Stimulated activated CD8-positive, alpha-beta memory T cell treated with anti-CD3 and anti-CD28 coated beads, Interleukin-12 subunit alpha, Interleukin-12 subunit beta, amount 100 ng/mL, for 4 hours (primary cell): ENCODE results near the gene FBLN1.
"Not testable (repeated sequence)": the region's sequence is repeated elsewhere in the genome, so short reads cannot be mapped to it uniquely, and the experiment has no call there.

Experiments
- DNase-seq: peaks from one replicate; pipeline ENCODE4 v3.0.0-alpha.2; 2020; ENCODE audit warnings: low read depth

FBLN1 gene

DNA sequence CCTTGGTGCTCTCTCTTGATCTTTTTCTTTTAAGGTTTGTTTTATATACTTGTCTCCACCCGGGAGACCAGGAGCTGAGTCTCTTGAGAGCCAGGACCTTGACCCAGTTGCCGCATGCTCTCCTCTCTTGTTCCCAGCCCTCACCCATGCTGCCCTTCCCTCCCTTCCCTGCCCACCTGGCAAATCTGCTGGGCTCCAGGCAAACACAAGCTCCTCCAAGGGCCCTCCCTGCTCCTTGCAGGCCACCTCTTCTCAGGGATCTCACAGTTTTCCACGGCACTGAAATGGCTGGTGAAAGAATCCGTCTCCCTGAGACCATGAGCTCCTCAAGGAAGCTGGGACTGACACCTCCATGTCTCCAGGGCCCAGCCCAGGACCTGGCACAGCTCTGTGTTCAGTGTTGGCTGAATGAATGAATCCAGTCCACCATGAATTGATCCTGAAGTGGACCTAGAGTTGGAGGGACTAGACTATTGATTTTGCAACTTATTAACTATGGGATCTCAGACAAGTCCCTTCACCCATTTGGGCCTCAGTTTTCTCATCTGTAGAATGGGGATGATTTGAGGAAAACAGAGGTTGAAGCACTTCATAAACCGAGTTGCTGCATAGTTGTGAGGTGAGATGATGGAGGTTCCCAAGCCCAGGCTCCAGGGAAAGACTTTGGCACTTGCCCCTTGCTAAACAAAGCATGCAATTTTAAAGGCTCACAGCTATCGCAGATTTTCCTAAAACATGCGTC lies 25.1 kb upstream of the FBLN1 start:
- no peak for DNase-seq

DNA sequence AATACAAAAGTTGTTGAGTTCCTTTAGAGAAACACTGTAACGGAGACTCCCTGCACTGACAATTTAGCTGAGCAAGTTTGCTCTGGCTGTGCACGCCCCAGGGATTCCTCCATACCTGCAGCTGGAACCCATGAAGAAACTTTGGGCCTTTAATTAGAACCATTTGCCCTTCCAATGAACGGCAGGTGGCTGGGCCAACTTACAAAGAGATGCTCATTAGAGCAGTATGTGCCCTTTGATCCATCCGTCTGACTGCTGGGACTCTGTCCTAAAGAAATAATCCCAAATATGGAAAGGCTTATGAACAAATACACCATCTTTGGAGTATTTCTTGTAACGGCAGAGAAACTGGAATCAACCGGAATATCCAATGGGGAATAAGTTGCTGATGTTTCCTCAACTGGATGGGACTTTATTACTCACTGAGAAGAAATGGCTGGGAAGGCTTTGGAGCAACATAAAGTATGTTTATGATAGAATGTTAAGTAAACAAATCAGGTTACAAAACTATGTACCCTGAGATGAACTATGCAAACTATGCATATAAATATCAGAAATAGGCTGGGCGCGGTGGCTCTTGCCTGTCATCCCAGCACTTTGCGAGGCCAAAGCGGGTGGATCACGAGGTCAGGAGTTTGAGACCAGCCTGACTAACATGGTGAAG lies 24.4 kb upstream of the FBLN1 start:
- no peak for DNase-seq

DNA sequence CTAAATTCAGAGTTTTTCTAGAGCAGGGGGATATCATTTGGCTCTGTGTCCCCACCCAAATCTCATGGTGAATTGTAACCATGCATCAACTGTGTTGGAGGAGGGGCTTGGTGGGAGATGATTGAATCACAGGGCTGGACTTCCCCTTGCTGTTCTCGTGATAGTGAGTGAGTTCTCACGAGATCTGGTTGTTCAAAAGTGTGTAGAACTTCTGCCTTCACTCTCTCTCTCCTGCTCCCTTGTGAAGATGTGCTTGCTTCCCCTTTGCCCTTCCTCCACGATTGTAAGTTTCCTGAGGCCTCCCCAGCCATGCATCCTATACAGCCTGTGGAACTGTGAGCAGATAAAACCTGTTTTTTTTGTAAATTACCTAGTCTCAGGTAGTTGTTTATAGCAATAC lies 22.0 kb upstream of the FBLN1 start:
- no peak for DNase-seq

DNA sequence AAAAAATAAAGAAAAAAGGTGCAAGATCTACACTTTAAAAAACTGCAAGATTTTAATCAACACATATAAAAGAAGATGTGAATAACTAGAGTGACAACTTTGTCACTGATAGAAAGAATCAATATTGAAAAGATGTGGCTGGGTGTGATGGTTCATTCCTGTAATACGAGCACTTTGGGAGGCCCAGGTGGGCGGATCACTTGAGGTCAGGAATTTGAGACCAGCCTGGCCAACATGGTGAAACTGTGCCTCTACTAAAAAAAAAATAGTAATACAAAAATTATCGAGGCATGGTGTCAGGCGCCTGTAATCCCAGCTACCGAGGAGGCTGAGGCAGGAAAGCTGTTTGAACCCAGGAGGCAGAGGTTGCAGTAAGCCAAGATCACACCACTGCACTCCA lies 21.0 kb upstream of the FBLN1 start:
- DNase-seq, result no peak

DNA sequence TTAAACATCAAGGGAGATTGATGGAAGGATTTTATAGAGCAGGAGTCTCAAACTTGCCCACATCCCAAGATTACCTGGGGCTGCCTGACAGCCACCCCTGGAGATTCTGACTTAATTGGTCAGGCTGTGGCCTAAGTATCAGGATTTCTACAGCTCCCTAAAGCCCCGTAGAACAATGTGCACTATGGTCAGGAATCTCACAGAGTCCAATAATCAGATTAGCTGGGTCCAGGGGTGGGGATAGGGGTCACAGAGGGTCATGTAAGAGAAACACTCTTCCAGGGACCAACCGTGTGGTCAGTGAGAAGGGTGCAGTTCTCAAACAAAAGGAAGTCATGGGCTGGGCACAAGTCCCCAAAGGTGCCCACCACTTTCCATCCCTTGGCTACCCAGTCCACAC lies 20.5 kb upstream of the FBLN1 start:
- DNase-seq, result no peak

DNA sequence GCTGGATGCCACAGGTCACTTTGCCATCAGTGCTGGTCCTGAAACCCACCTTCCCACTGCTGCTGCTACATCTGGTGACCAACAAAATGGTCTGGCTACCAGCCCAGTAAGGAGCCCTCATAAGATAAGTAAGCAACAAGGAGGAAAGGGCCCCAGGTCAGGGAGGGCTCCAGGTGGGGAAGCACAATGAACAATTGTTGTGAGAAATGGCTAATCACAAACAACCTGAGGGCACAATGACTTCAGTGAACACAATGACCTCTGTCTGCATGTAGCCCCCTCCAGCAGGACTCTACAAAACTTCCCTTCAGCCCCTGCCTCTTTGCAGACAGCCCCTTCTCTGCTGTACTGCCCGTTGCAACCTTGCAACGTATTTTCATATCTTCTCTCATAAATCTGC lies 19.4 kb upstream of the FBLN1 start:
- DNase-seq, result no peak

DNA sequence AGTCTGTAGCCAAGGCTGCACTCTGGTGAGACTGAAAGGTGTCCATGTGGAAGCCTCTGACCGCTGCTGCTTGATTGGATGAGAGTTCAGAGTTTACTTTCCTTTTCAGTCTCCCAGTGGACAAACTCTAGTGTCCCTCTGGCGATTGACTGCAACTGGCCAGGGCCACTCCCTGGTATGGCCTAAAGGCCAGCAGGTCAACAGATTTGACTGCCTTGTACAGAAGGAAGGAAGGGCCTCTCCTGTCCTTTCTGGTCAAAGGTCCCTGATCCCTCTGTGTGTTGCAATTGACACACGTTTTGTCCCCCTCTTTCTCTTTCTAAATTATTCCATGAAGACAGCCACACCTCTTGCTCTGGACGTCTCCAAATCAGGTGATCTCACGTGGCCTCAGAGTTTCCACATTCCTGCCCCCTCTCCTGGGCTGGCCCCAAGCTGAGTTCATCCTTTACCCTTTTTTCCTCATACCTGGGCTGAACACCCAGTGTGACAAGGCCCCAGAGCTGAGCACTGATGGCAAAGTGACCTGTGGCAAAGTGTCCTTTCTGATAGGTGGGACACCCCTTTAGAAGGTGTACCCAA lies 18.7 kb upstream of the FBLN1 start:
- no peak for DNase-seq

DNA sequence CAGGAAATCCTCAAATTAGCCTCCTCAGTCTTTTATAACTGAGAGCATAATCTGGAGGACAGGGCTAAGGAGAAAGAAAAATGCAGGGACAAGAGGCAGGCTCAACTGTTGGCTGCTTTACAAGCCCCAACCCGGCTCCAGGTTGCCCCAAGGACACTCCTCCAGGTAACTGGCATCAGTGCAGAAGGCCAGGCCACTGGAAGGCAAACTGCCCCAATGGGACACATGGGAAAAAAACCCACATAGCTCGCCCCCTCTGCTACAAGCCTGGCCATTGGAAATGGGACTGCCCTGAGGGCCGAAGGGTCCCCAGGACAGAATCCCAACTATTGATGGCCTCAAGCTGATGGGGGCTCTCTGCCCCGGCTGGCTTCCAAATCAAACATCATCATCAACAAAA lies 17.9 kb upstream of the FBLN1 start:
- no peak for DNase-seq

DNA sequence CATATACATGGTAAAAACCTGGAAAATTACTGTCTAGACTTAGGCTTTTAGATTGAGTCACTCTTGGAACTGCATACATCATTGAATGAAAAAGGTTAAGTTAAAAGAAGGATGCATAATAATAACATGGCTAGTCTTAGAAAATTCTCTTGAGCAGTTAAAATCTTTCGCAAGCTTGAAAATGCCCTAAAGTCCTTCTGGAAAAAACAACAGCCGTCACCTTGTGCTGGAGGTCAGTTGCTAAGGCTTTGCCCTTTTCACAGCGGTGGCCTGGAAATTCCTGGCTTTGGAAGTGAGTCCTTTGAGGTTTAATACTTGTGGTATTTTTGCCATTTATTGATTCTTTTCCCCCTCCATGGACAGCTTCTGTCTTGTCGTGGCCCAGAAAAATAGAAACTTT lies 17.4 kb upstream of the FBLN1 start:
- DNase-seq, result no peak

DNA sequence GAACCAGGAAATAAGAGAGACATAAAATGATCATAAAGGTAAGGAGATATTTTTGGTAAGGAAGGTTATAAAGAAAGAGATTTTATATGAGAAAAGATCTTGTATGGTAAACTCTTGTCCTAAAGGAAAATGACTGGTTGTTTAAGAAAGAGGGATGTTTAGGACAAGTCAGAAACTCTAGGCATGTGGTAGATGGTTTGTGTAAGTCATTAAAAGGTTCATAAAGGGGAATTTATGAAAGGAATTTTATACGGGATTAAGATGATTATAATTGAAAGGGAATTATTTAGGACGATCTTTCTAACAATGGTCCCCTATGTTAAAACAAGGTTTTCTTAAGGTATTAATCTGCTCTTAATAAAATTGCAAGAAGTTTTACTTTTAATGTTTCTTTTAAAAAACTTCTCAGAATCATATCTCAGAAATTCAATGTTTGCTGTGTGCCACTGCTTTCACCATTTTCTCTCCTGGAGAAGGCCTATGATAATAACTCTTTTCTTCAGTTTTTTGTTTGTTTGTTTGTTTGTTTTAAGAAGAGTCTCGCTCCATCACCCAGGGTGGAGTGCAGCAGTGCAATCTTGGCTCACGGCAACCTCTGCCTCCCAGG lies 13.8 kb upstream of the FBLN1 start:
- DNase-seq, result no peak

DNA sequence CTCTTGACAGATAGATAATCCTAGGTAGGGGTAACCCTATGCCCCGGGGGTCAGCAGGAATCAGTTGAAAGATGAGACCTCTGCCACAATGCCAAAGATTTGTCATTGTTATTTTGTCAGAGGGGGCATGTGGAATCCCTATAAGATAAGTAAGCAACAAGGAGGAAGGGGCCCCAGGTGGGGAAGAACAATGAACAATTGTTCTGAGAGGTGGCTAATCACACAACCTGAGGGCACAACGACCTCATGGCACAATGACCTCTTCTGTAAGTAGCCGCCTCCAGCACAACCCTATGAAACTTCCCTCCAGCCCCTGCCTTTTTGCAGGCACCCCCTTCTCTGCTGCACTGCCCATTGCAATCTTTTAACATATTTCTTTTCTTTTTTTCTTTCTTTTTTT lies 11.8 kb upstream of the FBLN1 start:
- no peak for DNase-seq

DNA sequence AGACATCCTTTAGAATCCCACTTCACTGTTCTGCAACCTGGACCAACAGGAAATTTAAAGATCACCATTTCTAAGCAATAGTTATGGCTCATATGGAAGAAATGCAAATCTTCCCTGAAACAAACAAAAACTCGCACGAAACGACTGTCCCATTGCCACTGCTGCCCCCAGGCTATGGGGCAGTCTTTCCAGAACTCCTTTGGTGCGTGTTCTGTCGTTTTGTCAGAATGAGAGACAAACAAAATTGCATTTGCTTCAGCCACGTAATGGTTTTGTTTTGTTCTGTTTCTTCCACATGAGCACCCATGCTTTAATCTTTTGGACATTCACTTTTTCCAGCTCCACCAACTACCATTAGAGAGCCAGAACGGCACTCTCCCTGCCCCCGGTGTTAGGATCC lies 10.8 kb upstream of the FBLN1 start:
- no peak for DNase-seq

DNA sequence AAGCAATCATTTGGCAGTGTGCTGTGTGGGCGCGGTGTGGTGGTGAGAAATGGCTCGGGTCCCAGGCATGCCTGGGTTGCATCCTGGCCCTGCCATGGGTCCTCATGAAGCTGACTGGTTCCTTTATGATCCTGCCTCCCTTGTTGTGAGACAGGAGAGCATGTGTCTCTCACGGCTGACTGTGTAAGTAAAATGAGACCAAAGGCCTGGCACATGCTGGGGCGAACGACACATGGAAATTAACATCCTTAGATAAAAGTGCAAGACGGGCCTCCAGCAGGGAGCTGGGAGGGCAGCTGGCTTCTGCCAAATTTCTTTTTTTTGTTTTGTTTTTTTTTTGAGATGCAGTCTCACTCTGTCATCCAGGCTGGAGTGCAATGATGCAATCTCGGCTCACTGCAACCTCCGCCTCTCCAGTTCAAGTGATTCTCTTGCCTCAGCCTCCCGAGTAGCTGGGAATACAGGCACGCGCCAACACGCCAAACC lies 9.4 kb upstream of the FBLN1 start:
- DNase-seq, result no peak

DNA sequence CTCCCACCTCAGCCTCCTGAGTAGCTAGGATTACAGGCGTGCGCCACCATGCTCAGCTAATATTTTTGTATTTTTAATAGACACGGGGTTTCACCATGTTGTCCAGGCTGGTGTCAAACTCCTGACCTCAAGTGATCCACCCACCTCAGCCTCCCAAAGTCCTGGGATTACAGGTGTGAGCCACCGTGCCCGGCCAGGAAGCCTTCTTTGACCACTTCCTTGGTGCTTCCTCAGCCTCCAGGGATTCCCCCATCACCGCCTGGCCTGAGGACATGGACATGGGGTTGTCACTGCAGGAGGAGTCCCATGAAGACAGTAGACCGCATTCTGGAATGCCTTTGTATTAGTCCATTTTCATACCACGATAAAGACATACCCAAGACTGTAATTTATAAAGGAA lies 8.4 kb upstream of the FBLN1 start:
- DNase-seq, result not testable (repeated sequence)

DNA sequence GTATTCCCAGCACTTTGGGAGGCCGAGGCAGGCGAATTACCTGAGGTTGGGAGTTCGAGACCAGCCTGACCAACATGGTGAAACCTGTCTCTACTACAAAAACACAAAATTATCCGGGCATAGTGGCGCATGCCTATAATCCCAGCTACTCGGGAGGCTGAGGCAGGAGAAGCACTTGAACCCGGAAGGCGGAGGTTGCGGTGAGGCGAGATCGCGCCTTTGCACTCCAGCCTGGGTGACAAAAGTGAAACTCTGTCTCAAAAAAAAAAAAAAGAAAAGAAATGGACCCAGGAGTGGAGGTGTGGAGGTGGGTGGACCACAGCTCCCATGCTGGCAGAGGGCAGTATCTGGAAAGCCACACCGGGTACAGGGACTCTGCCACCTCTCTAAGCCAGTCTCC lies 7.1 kb upstream of the FBLN1 start:
- not testable (repeated sequence) for DNase-seq

DNA sequence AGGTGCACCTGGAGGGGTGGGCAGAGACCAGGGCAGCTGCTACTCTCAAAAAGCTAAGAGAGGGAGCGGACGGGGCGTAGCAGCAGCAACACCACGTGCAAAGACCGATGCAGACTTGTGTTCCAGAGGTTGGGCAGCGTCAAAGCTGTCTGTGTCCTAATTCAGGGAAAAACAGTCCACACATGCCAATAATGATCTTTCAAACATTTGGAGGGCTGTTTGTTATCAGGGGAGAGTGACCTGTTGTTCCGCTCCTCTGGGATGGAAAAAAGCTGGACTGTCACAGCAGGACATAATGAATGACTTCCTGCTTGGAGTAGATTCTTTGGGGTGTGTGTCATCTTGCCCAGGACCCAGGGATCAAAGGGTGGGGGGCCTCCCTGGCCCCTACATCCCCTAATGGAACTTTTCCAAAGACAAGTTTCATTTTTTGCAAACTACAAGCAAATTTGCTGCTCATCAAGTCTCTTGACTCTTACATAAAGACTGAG lies 6.2 kb upstream of the FBLN1 start:
- no peak for DNase-seq

DNA sequence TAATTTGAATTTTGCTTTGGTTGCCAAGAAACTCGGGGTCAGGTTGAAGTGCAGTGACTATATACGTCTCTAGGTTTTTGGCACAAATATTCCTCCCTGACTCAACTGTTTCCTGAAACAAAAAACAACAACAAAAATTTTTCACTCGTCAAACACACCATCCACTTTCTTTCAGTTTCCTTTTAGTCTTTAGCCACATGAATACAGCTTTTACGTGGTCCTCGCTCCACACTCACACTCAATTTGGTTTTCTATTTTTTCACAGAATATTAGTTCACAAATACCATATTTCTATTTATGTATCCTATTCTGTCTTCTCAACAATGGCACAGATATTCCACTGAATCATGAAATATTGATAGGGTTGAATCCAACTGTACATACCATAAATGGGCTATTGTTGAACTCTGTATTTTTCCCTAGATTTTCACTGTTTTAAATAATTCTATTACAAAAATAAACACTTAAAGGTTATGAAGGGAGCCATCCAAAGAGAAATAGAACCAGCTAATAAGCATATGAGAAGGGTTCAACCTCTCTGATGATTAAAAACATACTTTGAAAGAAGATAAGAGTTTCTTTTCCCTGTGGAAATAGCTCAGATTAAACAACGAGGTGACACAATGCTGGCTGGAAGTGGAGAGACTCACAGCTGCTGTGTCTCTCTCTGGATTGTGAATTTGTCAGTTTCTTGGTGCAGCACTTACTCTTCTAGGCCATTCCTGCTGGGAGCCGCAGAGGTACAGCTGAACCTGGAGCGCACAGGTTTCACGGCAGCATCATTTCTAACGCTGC lies 5.1 kb upstream of the FBLN1 start:
- no peak for DNase-seq

DNA sequence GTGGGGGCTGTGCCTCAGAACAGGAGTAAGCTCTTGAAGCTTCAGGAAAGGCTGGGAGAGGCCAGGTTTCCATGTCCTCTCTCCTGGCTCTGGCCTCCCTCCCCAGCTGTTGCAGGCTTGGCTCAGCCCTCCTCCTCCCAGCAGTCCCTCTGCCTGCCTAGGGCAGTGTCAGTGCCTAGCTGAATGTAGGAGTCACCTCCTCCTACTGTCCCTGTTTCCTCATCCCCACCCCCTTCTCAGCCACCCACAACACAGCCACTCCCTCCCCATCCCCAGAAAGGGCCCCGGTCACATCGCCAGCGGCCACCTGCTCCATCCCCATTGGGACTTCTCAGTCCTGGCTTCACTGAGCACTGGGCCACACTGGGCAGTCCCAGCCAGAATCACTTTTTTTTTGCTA lies 2.9 kb upstream of the FBLN1 start:
- no peak for DNase-seq

DNA sequence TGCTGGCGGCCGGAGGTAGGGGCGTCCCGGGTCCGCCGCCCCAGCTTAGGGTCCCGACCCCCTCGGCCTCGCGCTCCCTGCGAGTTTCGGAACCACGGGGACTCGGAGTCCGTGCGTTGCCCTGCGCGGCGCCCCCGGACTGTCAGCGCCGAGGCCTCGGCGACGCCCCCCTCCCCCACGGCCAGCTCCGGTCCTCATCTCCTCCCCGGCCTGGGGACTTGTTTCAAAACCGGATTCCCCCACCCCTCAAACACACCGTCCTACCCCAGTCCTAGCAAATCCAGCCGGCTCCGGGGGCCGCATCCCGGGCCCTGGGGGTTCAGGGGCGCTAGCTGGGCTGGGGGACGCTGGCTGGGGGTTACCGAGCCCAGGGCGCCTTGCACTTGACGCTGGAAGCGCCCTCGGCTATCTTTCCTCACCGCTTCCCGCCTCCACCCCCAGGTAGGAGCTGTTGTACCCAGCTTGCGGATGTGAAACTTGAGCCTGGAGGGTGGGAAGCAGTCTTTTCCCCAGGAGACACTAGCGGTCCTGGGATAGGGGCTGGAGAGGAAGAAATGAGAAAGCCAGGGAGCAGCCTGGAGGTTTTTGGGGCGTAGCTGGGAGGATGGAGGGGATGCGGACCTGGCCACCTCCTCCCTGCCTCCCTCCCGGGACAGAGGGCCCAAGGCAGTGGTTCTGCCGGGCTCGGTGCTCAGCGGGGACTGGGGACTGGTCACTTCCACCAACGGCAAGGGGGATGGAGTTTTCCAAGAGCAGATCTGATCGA lies 550 bp downstream of the FBLN1 start:
- DNase-seq, result no peak

DNA sequence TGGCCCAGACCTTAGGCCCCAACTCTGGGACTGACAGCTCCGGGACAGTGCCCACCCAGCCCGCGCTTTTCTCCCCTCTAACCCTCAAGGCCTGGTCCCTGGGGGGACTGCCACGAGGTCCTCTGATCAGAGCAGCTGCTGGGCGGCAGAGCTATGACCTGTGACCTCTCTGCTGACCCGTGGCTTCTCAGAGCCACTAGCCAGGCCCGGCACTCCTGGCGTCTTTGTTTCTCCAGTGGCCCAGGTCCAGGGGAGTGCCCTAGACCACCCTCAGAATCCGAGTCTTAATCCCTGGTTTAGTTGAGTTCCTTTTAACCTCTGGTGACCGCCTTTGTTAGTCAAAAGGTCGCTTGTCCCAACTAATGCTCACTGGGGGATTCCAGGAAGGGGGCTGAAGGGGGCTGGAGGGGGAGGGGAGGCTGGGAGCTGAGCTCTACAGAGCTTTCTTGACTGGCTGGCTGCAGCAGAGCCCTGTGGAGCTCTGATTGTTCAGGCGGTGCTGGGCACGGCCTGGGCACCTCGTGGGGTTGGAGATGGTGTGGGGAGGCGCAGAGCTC lies 1.2 kb downstream of the FBLN1 start:
- no peak for DNase-seq
